Kidney glomerular epithelial cell (primary cell): ENCODE measurements around the gene PPP4R1.

Experiments
- DNase-seq: peaks from one replicate; lab custom pipeline; 2025; lab: John Stamatoyannopoulos, UW

Gene PPP4R1

DNA sequence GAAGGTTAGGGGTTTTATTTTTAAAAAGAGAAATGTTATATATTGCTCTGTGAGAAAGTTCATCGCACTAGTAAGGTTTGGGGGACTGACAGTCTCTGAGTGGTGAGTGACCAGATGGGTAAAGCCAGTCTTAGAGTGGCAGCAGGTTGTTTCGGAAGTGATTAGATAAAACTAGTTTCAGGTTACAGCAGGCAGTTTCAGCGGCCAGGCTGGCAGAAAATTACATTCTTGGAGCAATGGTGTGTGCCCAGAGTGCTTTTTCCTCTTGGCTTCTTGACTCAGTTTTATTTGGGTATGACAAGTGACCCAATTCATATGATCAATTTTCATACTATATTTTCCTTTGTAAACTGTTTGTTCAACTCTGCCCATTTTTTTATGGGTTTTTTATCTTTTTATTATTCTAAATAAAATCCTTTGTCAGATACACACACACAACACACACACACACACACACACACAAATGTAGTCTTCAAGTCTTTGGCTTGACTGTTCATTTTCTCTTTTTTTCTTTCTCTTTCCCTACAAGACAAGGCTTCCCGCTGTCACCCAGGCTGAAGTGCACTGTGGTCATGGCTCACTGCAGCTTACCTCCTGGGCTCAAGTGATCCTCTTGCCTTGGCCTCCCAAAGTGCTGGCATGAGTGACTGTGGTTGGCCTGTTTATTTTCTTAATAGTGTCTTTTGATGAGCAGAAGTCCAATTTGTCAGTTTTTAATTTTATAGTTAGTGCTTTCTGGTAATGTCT is 108.1 kb downstream of the PPP4R1 start:
- DNase-seq, result peak; percentile 39
